CD4-positive, alpha-beta memory T cell (primary cell): ENCODE results near the gene CGB3. TPM values are rescaled to one million over a fixed set of nuclear protein-coding genes. Genes with fewer than 3 reads are reported as not detected.
A peak's percentile ranks its signal among the peaks of the same experiment; 100 is the strongest.

ENCODE experiments used
- CTCF ChIA-PET: fragments of 350-600 bp; sonication (Branson Sonifier 250); formaldehyde crosslinking; loops from one replicate; lab custom pipeline; 2021; ENCODE audit warnings: inconsistent platforms; ENCODE audit not compliant: partially characterized antibody; lab: Charles Lee
- POLR2A ChIA-PET: fragments of 350-600 bp; sonication (Branson Sonifier 250); formaldehyde crosslinking; loops from one replicate; lab custom pipeline; 2021; ENCODE audit not compliant: partially characterized antibody; lab: Charles Lee
- DNase-seq, 5 donors: peaks; one replicate each; pipeline versions ENCODE4 v3.0.0 to v3.0.0-alpha.2; 2020 to 2022; ENCODE audit warnings: mixed read lengths in 1 of 5
- H3K27ac ChIP-seq: one replicate; pipeline ENCODE4 v1.7.0; 2013; ENCODE audit warnings: low read depth, low read length
- H3K27me3 ChIP-seq: 2 replicates; pipeline ENCODE4 v1.7.0; 2013; ENCODE audit warnings: mild to moderate bottlenecking, low read length, moderate library complexity; ENCODE audit not compliant: insufficient read depth
- H3K36me3 ChIP-seq: 2 replicates; pipeline ENCODE4 v1.7.0; 2013; ENCODE audit warnings: mild to moderate bottlenecking, low read length, moderate library complexity; ENCODE audit not compliant: insufficient read depth
- H3K4me1 ChIP-seq: 2 replicates; pipeline ENCODE4 v1.7.0; 2013; ENCODE audit warnings: mild to moderate bottlenecking, low read length, moderate library complexity; ENCODE audit not compliant: insufficient read depth
- H3K4me3 ChIP-seq, 2 donors: one replicate each; pipeline ENCODE4 v1.7.0; 2013; ENCODE audit warnings: low read length in 2 of 2, mild to moderate bottlenecking in 1 of 2
- H3K9me3 ChIP-seq, 2 donors: one replicate each; pipeline ENCODE4 v1.7.0; 2013; ENCODE audit warnings: low read length in 2 of 2, control low read depth in 1 of 2; ENCODE audit not compliant: control insufficient read depth in 1 of 2
- H3K27ac Mint-ChIP-seq, 7 donors: one replicate each; pipeline ENCODE4 v1.8.0; 2020 to 2021; ENCODE audit warnings: mixed read lengths in 7 of 7, mild to moderate bottlenecking in 6 of 7, inconsistent platforms in 3 of 7, moderate library complexity in 3 of 7
- H3K27me3 Mint-ChIP-seq, 2 donors: one replicate each; pipeline ENCODE4 v1.8.0; 2020 to 2021; ENCODE audit warnings: mixed read lengths in 2 of 2
- H3K36me3 Mint-ChIP-seq, 2 donors: one replicate each; pipeline ENCODE4 v1.8.0; 2020 to 2021; ENCODE audit warnings: mixed read lengths in 2 of 2, inconsistent platforms in 1 of 2, mild to moderate bottlenecking in 1 of 2
- H3K4me1 Mint-ChIP-seq, 4 donors: one replicate each; pipeline ENCODE4 v1.8.0; 2020 to 2021; ENCODE audit warnings: mixed read lengths in 4 of 4, mild to moderate bottlenecking in 1 of 4
- H3K4me3 Mint-ChIP-seq, 8 donors: one replicate each; pipeline ENCODE4 v1.8.0; 2020 to 2021; ENCODE audit warnings: mixed read lengths in 8 of 8, mild to moderate bottlenecking in 7 of 8, moderate library complexity in 6 of 8, inconsistent platforms in 3 of 8
- H3K9me3 Mint-ChIP-seq, 8 donors: one replicate each; pipeline ENCODE4 v1.8.0; 2020 to 2021; ENCODE audit warnings: mixed read lengths in 8 of 8, mild to moderate bottlenecking in 5 of 8, inconsistent platforms in 3 of 8, moderate library complexity in 1 of 8
- intact Hi-C: fragments of 100-400 bp; cut with micrococcal nuclease; formaldehyde crosslinking; loops from one replicate; pipeline ENCODE4 v1.15.1; 2023
- polyA plus RNA-seq, 2 donors: library from polyadenylated mRNA; unstranded; fragments of 300-500 nt; fragmentation: Illumina TruSeq; gene quantifications; one replicate each; pipeline ENCODE4 v1.2.3, GENCODE V29; 2021
- total RNA-seq, 2 experiments: library from RNA; stranded (reverse); gene quantifications; one replicate each; pipeline ENCODE4 v1.2.3, GENCODE V29; 2021

Gene CGB3
- total and polyA plus RNA-seq, 4 experiments from 2014 or later = not detected

GRCh38 chr19:49064768-49065611, 40.9 kb upstream of the CGB3 start, which contains the start of gene NTF4:
Gene NTF4 (minus strand): TSS chr19:49064818. CDS start chr19:49061997, 2,821 bp downstream.
- POLR2A ChIA-PET = no interaction called here

GRCh38 chr19:49064029-49064629, 40.0 kb upstream of the CGB3 start:
- intact Hi-C loops = no loop called here
- Histone ChIP-seq H3K4me1 (no peaks in the 10 kb centered on the region), H3K36me3 (no peaks in the 10 kb centered on the region), H3K4me3 (no peak overlapping the region), H3K27ac (no peak overlapping the region), H3K9me3 (no peaks in the 10 kb centered on the region), H3K27me3 (peaks cover 8% of the 10 kb centered on the region)
- Mint-ChIP-seq H3K4me1 (peaks cover 0 to 5% (median 0%) of the 10 kb centered on the region in 4 donors), H3K27ac (no peak overlapping the region), H3K9me3 (peaks cover 0 to 4% (median 0%) of the 10 kb centered on the region in 8 donors), H3K4me3 (peak overlapping the region in 2 of 8 donors; percentile 43 to 52), H3K27me3 (peaks cover 22 to 37% of the 10 kb centered on the region in 2 donors), H3K36me3 (no peaks in the 10 kb centered on the region)
- ChIA-PET POLR2A (no interaction called here), CTCF (interaction anchor here (1.4 kb wide), 1 partner anchor 42 kb away, joined by 3 read pairs; no protein-coding TSS in a partner anchor)
- DNase-seq = no peak

More at GRCh38 chr19:49064768-49065611, 40.9 kb upstream of the CGB3 start, which contains the start of gene NTF4:
- H3K36me3 ChIP-seq = no peaks in the 10 kb centered on the region
- H3K27me3 ChIP-seq = peaks cover 7% of the 10 kb centered on the region
- H3K27ac ChIP-seq = no peak within 1 kb of the TSS
- Mint-ChIP-seq H3K4me3 (peak within 1 kb of the TSS in 2 of 8 donors; percentile 43 to 52), H3K9me3 (peaks cover 0 to 6% (median 3%) of the 10 kb centered on the region in 8 donors), H3K27me3 (peaks cover 25 to 37% of the 10 kb centered on the region in 2 donors), H3K27ac (peak within 1 kb of the TSS in 2 of 7 donors; percentile 6 to 31), H3K4me1 (peaks cover 0 to 5% (median 0%) of the 10 kb centered on the region in 4 donors), H3K36me3 (no peaks in the 10 kb centered on the region)
- intact Hi-C loops = no loop called here
- no peak within 1 kb of the TSS for H3K4me3 ChIP-seq
- CTCF ChIA-PET = interaction anchor here (1.4 kb wide), 1 partner anchor 41 kb away, joined by 3 read pairs; no protein-coding TSS in a partner anchor
- H3K4me1 ChIP-seq = no peaks in the 10 kb centered on the region
- no peaks in the 10 kb centered on the region for H3K9me3 ChIP-seq
- no peak for DNase-seq

- ChIA-PET POLR2A (no interaction called here), CTCF (no interaction called here)
- Histone ChIP-seq H3K27me3 (peaks cover 25% of the 10 kb centered on the region), H3K36me3 (no peaks in the 10 kb centered on the region), H3K4me3 (no peak overlapping the region), H3K27ac (no peak overlapping the region), H3K9me3 (no peaks in the 10 kb centered on the region), H3K4me1 (peaks cover 17% of the 10 kb centered on the region)
- intact Hi-C loops = no loop called here
- H3K27ac Mint-ChIP-seq = no peak overlapping the region
- H3K27me3 Mint-ChIP-seq = peaks cover 22 to 34% of the 10 kb centered on the region in 2 donors
- no peak overlapping the region for H3K4me3 Mint-ChIP-seq
- peaks cover 0 to 3% (median 0%) of the 10 kb centered on the region in 8 donors for H3K9me3 Mint-ChIP-seq
- H3K36me3 Mint-ChIP-seq = no peaks in the 10 kb centered on the region
- DNase-seq = no peak
- H3K4me1 Mint-ChIP-seq = peaks cover 7 to 22% (median 13%) of the 10 kb centered on the region in 4 donors
Observed at GRCh38 chr19:49061445-49061844, 37.3 kb upstream of the CGB3 start.

- intact Hi-C loops = no loop called here
- ChIA-PET POLR2A (no interaction called here), CTCF (no interaction called here)
- Mint-ChIP-seq H3K9me3 (peaks cover 0 to 3% (median 0%) of the 10 kb centered on the region in 8 donors), H3K36me3 (no peaks in the 10 kb centered on the region), H3K27me3 (peaks cover 20 to 29% of the 10 kb centered on the region in 2 donors), H3K27ac (no peak overlapping the region), H3K4me1 (peaks cover 7 to 22% (median 15%) of the 10 kb centered on the region in 4 donors), H3K4me3 (no peak overlapping the region)
- H3K4me1 ChIP-seq = peaks cover 21% of the 10 kb centered on the region
- H3K9me3 ChIP-seq = no peaks in the 10 kb centered on the region
- no peak overlapping the region for H3K4me3 ChIP-seq
- DNase-seq = no peak
- H3K36me3 ChIP-seq = no peaks in the 10 kb centered on the region
- peaks cover 25% of the 10 kb centered on the region for H3K27me3 ChIP-seq
- H3K27ac ChIP-seq = no peak overlapping the region
Observed at GRCh38 chr19:49061000-49061399, 36.9 kb upstream of the CGB3 start.

- Mint-ChIP-seq H3K27me3 (peaks cover 18 to 24% of the 10 kb centered on the region in 2 donors), H3K9me3 (peaks cover 0 to 3% (median 0%) of the 10 kb centered on the region in 8 donors), H3K4me3 (peak overlapping the region in 1 of 8 donors; percentile 36), H3K36me3 (no peaks in the 10 kb centered on the region), H3K27ac (peak overlapping the region in 1 of 7 donors; percentile 77), H3K4me1 (peaks cover 7 to 27% (median 14%) of the 10 kb centered on the region in 4 donors)
- H3K9me3 ChIP-seq = no peaks in the 10 kb centered on the region
- no peak for DNase-seq
- no peaks in the 10 kb centered on the region for H3K36me3 ChIP-seq
- intact Hi-C loops = loop anchor here (10.0 kb wide), 1 partner anchor 64 kb away; the partner anchor contains the start of genes GYS1 and RUVBL2
- H3K27me3 ChIP-seq = peaks cover 20% of the 10 kb centered on the region
- POLR2A ChIA-PET = interaction anchor here (2.1 kb wide), 1 partner anchor 66 kb away, joined by 8 read pairs; the partner anchor contains the start of genes GYS1 and RUVBL2
- no peak overlapping the region for H3K4me3 ChIP-seq
- H3K27ac ChIP-seq = no peak overlapping the region
- peaks cover 23% of the 10 kb centered on the region for H3K4me1 ChIP-seq
- CTCF ChIA-PET = interaction anchor here (0.6 kb wide), 1 partner anchor 716 kb away, joined by 4 read pairs; no protein-coding TSS in a partner anchor
Observed at GRCh38 chr19:49059053-49059452, 34.9 kb upstream of the CGB3 start.

- H3K4me3 ChIP-seq = no peak overlapping the region
- CTCF ChIA-PET = no interaction called here
- intact Hi-C loops = loop anchor here (10.0 kb wide), 1 partner anchor 64 kb away; the partner anchor contains the start of genes GYS1 and RUVBL2
- no peak for DNase-seq
- Mint-ChIP-seq H3K27ac (no peak overlapping the region), H3K4me3 (peak overlapping the region in 4 of 8 donors; percentile 86 to 93 (median 90)), H3K9me3 (peaks cover 0 to 3% (median 0%) of the 10 kb centered on the region in 8 donors), H3K36me3 (no peaks in the 10 kb centered on the region), H3K4me1 (peaks cover 7 to 27% (median 14%) of the 10 kb centered on the region in 4 donors), H3K27me3 (peaks cover 17 to 24% of the 10 kb centered on the region in 2 donors)
- H3K4me1 ChIP-seq = peaks cover 23% of the 10 kb centered on the region
- H3K27me3 ChIP-seq = peaks cover 18% of the 10 kb centered on the region
- H3K27ac ChIP-seq = no peak overlapping the region
- POLR2A ChIA-PET = interaction anchor here (2.1 kb wide), 1 partner anchor 65 kb away, joined by 8 read pairs; the partner anchor contains the start of genes GYS1 and RUVBL2
- no peaks in the 10 kb centered on the region for H3K9me3 ChIP-seq
- H3K36me3 ChIP-seq = no peaks in the 10 kb centered on the region
Observed at GRCh38 chr19:49058562-49058961, 34.4 kb upstream of the CGB3 start.
